GM19455 (cell line): ENCODE results near the gene KRT36.

Experiments used
- ATAC-seq: cut with Tn5 transposase; IDR thresholded peaks from one replicate; pipeline ENCODE4 v1.9.1; 2021; ENCODE audit not compliant: unreplicated experiment

The KRT36 gene

GRCh38 chr17:41480136-41480535, 9.6 kb downstream of the KRT36 start:
- ATAC-seq = no peak

GRCh38 chr17:41478237-41478636, 11.5 kb downstream of the KRT36 start:
- ATAC-seq = no peak

GRCh38 chr17:41476866-41477815, 12.6 kb downstream of the KRT36 start:
- ATAC-seq = no peak

- no peak for ATAC-seq
Observed at GRCh38 chr17:41475421-41475820, 14.3 kb downstream of the KRT36 start.

DNA sequence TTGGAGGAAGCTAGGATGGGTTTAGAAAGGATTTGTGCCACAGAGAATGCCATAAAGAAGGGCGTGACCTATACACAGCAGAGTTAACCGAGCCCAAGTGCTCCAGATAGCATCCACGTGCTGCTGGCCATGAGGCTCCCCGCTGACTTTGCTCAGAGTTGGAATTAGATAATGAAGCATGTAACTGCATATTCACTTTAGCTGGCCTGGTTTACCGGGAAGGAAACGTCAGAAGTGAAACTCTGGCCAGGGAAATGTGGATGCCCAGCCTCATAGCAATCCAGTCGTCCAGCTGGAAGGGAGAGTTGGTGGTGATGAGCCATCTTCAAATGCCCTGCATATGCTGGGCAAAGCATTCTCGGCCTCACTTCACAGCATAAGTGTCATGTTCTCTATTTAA, 14.8 kb downstream of the KRT36 start:
- no peak for ATAC-seq

DNA sequence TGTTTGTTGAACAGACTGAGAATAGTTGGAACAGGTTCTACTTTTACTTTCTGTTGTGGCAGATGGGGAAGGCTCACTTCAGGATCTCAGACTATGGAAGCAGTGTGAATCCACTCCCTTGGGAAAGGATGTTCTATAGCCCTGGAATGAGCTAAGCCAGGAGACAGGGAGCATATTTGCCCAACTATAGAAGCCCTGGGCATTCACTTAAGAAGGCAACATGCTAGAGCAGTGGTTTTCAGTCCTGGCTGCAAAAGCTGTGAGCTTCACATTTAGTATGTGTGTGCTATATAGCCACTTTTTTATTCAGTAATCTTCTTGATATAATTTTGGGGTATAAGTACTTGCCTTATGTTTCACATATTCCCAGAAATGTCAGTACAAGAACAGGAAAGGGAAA, 21.4 kb downstream of the KRT36 start:
- no peak for ATAC-seq

DNA sequence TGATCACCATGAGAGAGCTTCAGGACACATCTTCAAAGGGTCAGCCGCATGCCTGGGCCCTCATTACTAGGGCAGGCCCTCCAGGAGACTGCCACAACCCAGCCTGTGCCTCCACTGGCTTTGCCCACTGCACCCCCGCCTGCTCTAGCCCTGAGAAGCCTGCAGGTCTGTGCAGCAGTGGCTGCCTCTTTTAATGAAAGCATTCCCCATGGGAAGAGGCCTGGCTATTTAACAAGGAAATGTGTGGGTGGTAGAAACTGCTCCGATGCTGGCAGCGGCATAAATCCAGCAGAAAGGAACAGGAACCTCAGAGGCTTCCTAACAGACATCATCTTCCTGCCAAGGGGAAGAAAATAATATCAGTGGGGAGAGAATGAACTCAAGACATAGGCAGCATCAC, 22.1 kb downstream of the KRT36 start:
- no peak for ATAC-seq

- no peak for ATAC-seq
Observed at GRCh38 chr17:41466988-41467387, 22.7 kb downstream of the KRT36 start, which contains the start of gene KRT32. TSS of gene KRT32 (minus strand) at chr17:41467386. CDS start at chr17:41467325, 61 bp downstream.

- no peak for ATAC-seq
Observed at GRCh38 chr17:41464682-41465081, 25.0 kb downstream of the KRT36 start.

DNA sequence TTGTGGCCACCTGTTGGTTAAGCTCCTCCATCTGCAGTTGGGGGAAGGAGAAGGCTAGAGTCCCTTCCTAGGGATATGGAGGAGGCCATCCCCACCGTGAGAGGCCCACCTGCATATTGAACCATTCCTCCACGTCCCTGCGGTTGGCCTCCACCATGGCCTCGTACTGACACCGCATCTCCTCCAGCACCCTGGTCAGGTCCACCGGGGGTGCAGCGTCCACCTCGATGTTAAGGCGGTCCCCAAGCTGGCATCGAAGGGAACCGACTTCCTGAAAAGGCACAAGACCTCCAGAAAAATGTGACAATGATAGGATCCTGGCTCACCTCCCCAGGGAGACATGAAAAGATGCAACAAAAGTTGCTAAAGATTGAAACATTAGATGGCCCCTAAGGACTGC, 25.5 kb downstream of the KRT36 start:
- no peak for ATAC-seq

GRCh38 chr17:41463746-41464145, 26.0 kb downstream of the KRT36 start:
- no peak for ATAC-seq

- ATAC-seq = no peak
Observed at GRCh38 chr17:41462705-41463104, 27.0 kb downstream of the KRT36 start.

DNA sequence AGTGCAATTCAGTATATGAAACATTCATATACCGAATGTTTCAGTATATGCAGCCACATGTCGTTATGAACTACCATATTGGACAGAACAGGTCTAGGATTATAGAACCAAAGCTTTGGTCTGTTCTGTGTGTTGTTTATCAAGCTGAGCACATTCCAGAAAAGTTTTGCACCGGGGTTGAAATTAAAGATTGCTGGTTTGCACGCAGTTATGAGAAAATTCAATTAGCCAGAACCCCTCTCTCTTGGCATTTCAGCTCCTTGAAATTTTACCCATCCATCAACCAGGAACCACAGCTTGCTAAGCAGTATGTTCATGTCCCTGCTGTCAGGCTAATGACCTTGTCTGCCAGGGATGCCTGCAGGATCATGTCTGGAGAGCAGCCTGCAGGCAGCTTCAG, 32.0 kb downstream of the KRT36 start:
- ATAC-seq = no peak

DNA sequence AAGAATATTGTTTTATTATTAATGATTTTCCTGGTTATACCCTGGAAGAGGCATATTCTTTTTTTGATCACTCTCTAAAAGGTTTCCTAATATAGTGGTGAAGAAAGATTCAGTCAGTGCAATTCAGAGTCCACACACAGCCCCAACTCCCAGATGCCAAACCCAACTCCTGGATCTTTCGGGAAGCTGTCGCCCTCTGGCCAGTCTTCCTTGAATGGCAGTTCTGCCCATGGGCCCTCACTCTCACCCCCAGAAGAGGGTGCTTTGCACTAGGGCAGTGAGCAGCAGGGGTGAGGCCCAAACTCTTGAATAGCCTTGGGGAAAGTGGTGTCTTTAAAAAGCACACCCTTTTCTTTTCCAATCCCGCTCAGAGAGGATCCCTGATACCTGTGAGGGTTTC, 33.5 kb downstream of the KRT36 start:
- no peak for ATAC-seq

DNA sequence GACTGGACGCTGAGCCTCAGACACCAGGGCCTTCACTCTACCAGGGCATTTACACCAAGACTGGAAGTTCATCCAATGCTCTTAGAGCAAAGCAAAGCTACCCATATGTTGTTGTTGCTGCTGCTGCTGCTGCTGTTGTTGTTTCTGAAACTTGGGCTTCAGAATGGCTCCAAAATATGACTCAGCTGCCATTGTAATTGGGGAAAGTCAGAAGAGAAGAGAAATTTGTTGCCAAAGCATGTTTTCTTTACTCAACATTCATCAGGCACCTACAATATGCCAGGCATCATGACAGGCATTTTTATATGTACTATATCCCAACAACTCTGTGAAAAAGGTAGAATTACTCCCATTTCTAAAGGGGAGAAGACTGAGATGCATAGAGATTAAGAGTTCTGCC, 34.5 kb downstream of the KRT36 start:
- no peak for ATAC-seq

- no peak for ATAC-seq
Observed at GRCh38 chr17:41453066-41453465, 36.6 kb downstream of the KRT36 start.

GRCh38 chr17:41452281-41452680, 37.4 kb downstream of the KRT36 start:
- no peak for ATAC-seq

DNA sequence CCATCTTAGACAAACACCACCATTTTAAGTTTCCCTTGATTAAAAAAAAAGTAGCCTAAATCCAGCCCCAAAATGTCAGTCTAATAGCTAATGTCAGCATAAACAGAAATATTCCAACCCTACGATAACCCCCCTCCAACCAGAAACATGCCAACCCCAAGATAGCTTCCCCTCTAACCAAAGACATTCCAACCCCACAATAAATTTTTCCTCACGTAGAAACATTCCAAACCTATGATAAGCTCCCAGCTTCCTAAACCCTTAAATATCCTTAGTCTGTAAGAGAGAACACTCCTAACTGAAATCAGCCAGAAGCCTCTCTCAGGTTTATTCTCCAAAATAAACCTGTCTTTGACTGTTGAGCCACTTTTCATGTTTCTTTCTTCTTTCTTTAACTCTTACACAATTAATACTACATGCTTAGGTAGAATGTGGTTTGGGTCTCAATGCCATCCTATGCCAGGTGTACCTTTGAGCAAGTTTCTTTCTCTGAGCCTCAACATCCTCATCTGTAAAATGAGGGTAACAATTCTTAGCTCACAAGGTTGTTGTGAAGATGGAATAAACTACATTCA, 38.5 kb downstream of the KRT36 start:
- no peak for ATAC-seq

GRCh38 chr17:41449008-41449407, 40.7 kb downstream of the KRT36 start:
- ATAC-seq = no peak

DNA sequence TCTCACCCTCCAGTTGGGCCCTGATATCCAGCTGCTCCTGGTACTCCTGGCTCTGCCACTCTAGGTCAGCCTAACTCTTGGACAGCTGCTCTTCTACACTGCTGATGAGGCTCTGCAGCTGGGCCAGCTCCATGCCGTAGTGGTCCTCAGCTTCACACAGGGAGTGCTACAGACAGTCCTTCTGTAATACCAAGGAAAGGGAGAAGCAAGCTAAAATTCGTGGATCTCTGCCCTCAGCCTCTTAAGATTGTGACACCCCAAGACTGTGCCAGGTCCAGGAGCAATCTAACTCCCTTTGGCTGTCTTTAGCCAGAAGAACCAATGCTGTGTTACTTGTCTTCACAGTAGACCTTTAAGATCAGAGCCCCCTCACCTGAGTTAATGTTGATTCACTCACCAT, 41.2 kb downstream of the KRT36 start:
- ATAC-seq = no peak

- ATAC-seq = no peak
Observed at GRCh38 chr17:41446806-41447205, 42.9 kb downstream of the KRT36 start.

GRCh38 chr17:41444640-41445039, 45.1 kb downstream of the KRT36 start:
- no peak for ATAC-seq
